Stromal cell of bone marrow (primary cell): ENCODE results near the gene VWA5B2.

ENCODE experiments used
- DNase-seq: peaks from one replicate; pipeline ENCODE4 v3.0.0-alpha.2; 2012; ENCODE audit warnings: low read depth

Gene VWA5B2

DNA sequence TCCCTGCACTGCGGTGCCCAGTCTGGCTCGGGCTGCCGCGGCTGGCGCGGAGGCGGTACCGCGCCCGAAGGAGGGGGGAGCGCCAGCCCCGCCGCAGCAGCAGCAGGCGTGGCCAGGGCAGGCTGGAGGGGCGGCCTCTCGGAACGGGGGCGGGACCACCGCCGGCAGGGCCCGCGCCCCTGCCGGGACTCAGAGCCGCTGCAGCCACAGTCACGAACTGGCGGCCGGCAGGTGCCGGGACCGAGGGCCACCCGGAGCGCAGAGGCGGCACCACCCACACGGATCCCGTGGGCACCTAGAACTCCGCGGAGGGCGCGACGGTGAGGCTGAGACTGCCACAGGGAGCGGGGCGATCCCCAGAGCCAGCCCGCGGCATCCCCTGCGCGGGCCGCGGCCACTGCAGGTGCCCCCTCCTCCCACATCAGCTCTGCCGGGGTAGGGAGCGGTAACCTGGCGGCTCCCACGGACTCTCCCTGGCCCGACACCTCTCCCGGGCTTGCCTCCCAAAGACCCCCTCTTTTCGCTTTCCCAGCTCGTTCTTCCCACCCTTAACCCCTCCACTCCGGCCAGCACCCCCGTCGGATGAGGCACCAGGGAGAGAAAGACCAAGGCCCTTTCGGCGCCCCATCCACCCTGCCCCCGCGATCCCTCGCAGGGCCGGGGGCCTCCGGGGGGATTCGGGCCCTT lies at the start of gene VWA5B2:
Gene VWA5B2 (plus strand): TSS at position 192 of the 687 bp plus-strand sequence. CDS start 944 bp downstream, outside the sequence.
- no peak for DNase-seq

DNA sequence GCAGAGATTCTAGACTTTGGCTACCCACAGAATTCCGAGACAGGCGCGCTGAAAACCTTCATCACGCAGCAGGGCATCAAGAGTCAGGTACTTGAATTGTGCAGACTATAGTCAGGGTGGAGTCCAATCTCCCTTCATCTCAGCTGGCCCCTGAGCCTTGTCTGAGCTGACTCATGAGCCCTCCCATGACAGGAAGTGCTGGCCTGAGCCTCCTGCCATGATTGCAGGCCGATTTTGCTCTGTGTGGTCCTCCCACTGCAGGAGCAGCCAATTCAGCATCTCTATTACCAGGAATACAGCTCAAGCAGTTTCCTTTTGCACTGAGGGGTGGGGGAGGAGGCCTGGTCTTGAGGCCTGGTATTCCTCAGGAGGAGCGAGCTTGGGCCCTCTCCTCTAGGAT lies 49.2 kb upstream of the VWA5B2 start:
- no peak for DNase-seq

DNA sequence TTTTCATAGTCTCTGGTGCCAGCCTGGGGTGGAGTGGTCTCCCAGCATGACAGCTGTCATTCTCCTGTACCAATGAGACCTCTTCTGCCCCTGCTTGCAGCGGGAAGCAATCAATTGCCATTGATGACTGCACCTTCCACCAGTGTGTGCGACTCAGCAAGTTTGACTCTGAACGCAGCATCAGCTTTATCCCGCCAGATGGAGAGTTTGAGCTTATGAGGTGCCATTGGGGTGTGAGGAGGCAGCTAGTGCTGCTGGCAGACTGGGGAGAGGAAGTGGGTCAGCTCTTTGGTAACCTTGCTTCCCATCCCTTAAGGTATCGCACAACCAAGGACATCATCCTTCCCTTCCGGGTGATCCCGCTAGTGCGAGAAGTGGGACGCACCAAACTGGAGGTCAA lies 47.8 kb upstream of the VWA5B2 start:
- no peak for DNase-seq

DNA sequence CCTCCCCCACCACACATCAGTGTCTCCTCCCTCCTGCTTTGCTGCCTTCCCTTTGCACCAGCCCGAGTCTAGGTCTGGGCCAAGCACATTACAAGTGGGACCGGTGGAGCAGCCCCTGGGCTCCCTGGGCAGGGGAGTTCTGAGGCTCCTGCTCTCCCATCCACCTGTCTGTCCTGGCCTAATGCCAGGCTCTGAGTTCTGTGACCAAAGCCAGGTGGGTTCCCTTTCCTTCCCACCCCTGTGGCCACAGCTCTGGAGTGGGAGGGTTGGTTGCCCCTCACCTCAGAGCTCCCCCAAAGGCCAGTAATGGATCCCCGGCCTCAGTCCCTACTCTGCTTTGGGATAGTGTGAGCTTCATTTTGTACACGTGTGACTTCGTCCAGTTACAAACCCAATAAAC lies 45.7 kb upstream of the VWA5B2 start:
- no peak for DNase-seq

DNA sequence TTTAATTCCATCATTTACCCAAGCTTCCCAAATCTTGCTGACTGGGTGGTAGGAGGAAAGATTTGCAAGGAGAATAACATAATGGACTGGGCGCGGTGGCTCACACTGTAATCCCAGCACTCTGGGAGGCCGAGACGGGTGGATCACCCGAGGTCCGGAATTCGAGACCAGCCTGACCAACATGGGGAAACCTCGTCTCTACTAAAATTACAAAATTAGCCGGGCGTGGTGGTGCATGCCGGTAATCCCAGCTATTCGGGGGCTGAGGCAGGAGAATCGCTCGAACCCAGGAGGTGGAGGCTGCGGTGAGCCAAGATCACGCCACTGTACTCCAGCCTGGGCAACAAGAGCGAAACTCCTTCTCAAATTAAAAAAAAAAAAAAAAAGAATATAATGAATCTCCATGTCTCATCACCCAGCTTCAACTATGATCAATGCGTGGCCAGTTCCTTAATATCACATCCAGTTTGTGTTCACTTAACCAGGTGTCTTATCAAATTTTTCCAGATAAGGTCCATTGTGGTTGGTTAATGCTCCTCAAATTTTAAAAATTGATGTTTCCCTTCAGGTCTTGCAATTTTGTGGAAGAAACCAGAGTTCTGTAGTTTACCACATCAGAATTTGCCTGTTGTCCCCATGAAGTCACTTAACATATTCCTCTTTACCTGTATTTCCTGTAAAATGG lies 44.7 kb upstream of the VWA5B2 start:
- DNase-seq = no peak

DNA sequence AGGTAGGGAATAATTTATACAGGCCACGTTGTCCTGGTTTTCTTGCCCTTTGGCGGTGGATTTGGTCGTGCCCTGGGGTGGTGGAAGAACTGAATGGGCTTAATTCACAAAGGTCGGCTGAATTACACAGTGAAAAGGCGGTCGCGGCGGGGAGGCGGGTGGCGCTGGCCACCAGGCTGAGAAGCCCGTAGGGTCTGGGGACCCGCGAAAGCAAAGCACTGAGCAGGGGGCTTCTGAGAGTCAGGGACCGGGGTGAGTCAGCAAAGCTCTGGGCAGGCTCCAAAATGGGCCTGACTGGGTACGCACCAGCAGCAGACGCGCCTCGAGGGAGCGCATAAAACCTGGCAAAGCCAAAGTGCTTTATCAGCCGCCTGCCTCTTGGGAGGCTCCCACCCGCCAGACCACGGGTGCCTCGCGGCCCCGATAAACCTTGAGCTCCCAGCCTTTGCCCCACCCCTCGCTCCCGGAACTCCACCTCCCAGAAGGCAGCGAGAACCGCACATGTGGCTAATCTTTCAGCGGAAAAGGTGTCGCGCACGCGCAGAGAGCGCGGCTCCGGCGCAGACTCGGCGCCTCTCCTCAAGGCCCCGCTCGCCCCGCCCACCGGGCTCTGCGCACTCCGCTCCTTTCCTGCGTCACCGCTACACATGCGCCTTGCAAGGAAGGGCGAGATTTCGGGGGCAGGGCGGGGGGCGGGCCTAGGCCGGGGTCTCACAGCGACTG lies 43.8 kb upstream of the VWA5B2 start:
- peak; percentile 96 for DNase-seq

DNA sequence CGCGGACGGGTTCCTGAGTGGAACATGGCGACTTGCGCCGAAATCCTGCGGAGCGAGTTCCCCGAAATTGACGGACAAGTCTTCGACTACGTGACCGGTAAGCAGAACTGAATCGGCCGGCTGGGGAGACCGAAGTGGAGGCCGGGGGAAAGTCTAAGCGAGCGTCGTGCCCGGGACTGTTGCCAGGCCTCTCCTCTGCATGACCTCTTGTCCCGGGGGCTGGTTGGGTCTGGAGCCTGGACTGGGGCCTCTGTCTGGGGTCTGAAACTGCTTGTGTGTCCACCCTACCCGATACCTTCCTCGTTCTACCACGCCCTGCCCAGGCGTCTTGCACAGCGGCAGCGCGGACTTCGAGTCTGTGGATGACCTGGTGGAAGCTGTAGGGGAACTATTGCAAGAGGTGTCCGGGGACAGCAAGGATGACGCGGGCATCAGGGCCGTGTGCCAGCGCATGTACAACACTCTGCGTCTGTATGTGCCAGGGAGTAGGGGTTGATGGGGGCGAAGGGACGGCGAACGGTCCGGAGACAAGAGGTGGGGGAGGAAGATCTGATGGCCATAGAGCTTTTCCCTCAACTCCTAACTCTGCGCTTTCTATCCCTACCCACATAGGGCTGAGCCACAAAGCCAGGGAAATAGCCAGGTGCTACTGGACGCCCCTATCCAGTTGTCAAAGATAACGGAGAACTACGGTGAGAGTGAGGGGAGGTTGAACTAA lies 43.0 kb upstream of the VWA5B2 start, which contains the start of gene ABCF3:
Gene ABCF3 (plus strand): TSS at position 16 of the 718 bp plus-strand sequence. CDS start 9 bp downstream, at position 25.
- no peak for DNase-seq

DNA sequence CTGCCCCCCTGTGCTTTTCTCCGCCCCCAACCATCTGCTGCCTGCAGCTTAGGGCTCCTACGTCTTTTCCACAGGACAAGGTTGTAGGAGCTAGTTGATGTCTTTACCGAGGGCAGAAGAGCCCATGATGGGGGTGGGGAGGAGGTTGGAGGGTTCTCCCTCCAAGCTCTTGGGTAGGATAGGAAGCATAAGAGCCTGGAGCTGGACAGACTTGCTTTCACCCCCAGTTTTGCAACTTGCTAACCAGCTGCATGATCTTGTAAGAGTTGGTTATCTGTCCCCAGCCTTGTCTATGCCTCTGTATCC lies 42.5 kb upstream of the VWA5B2 start:
- no peak for DNase-seq

DNA sequence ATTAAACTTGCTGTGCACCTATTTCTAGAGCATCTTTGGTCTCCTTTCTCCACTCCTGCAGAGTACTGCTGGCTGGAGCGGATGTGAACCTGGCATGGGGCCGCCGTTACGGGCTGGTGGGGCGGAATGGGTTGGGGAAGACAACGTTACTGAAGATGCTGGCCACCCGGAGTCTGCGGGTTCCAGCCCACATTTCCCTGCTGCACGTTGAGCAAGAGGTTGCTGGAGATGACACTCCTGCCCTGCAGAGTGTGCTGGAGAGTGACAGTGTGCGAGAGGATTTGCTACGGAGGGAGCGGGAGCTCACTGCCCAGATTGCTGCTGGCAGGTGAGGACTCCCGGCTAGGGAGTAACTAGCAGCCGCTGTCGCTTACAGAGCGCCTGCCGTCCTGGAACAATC lies 41.3 kb upstream of the VWA5B2 start:
- no peak for DNase-seq

DNA sequence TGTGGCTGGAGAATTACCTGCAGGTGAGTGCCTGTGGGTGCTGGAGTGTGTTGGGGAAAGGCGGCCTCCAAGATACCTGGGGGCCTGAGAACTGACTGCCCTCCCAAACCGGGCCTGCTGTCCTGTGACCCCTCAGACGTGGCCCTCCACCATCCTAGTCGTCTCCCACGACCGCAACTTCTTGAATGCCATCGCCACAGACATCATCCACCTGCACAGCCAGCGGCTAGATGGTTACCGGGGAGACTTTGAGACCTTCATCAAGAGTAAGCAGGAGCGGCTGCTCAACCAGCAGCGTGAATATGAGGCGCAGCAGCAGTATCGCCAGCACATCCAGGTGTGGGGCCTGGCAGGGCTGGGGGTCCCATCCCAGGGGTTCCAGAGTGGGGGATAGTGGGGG lies 40.0 kb upstream of the VWA5B2 start:
- no peak for DNase-seq

DNA sequence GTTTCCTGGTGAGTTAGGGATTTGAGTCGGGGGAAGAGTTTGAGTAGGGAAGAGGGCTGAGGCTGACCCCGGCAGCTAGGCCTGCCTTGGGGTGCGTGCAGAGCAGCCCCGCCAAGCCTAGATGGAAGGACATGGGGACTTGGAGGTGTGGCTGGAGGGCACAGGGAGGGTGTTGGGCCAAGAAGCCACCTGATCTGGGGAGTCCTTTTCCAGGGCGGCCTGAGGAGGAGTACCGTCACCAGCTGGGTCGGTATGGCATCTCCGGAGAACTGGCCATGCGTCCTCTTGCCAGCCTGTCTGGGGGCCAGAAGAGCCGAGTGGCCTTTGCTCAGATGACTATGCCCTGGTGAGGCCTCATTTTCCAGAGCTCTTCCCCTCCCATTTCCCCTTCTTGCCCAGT lies 36.5 kb upstream of the VWA5B2 start:
- DNase-seq = no peak

DNA sequence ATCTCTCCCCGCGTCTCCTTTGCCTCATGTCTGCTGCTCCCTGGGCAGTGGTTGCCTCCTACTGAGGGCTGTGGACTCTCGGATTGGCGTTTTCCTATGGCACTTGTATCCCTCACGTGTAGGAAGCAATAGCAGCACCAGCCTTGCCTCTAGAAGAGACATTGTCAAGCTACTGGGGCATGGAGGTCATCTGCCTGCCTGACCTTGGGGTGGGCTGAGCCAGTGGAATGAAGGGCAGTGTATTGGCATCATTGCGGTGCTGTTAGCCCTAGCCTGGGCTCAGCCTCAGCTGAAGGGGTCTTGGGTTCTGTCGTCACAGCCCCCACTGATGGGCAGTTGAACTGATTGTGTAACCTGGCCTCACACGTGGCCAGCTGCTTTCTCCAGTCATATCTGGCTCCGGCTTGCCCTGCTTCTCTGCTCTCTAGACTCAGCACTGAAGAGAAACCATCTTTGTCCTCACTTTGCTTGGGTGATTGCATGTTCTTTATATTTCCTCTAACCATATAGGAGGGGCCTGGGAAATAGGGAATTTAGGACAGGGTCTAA lies 35.3 kb upstream of the VWA5B2 start:
- DNase-seq = no peak

DNA sequence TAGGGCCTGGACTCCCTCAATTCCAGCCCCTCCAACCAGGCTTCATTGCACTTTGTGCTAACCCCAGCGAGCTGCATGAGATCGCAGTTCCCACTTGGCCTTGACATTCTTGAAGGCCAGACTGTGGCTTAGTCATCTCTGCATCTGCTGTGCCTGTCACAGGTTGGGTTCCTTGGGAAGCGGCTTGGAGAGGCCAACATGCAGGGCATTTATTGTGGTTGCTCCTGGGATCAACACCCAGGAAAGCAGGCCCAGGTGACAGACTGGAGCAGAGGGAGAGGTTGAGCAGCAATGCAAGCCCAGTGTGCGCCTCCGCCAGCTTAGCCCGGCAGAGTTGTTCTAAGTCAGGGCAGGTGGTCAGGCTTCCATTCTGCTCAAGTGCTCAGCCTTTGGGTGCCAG lies 32.8 kb upstream of the VWA5B2 start:
- no peak for DNase-seq

DNA sequence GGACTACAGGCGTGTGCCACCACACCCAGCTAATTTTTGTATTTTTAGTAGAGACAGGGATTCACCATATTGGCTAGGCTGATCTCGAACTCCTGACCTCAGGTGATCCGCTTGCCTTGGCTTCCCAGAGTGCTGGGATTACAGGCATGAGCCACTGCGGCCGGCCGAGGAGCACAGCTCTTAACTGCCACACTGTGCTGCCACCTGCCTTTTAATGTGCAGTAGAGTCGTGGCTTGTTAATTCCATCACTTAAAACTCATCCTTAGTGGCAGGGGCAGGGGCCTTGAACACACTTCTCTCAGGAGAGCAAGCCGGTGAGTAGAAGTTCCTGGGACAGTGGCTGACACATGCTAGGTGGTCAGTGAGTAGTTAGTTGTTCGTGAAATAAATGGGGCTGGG lies 30.9 kb upstream of the VWA5B2 start:
- DNase-seq = no peak

DNA sequence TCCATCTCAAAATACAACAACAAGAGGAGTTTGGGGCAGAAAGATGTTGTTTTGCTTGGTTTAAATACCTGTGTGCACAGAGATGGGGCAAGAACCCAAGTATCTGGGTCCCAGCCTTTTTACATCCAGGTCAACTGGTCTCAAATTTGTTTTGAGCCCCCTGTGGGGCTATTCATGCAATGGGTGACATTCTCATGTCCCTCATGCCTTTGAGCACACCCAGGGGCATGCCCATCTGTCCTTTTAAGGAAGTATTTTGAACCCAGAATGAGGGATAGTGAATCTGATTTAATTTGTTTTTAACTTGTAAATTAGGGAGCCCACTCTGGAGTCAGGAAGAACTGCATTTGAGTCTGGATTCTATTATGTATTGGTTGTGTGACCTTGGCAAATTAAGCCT lies 28.6 kb upstream of the VWA5B2 start:
- DNase-seq = no peak

DNA sequence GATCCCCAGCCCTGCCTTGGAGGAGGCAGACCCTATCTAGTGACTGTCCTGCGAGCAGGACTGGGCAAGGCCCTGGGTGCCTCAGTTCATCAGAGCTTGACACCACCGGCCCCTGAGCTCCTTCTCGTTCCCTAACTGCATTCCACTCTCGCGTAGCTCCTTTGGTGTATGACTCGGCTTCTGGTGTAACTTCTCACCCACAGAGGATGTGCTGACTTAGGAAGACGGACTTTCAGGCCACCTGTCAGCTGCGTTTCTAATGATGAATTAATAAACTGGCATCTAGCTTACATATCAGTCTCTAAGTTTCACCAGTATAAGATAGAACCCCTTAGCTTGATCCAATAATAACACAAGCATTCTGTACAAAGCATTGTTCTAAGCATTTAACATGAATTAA lies 25.9 kb upstream of the VWA5B2 start:
- no peak for DNase-seq

DNA sequence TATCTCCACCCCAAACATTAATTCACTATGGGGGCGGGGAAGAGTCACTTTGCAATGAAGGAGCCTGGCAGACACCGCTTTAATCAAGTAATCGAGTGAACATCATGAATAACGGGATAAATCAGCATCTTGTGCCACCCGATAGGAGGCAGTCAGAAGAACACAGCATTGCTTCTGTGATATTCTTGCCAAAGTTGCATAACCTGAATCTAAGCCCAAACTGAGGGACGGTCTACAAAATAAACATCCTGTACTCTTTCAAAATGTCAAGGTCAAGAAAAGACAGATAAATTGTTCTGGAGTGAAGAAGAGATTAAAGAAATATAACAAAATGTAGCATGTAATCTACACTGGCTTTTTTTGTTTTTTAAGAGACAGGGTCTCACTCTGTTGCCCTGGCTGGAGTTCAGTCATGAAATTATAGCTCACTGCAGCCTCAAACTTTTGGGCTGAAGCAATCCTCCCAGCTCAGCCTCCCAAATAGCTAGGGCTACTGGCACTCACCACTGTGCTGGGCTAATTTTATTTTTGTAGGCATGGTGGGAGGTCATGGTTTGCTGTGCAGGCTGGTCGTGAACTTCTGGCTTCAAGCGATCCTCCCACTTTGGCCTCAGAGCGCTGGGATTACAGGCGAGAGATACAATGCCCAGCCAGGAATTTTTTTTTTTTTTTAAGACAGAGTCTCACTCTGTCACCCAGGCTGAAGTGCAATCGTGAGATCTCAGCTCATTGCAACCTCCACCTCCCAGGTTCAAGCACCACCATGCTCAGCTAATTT lies 20.1 kb upstream of the VWA5B2 start:
- no peak for DNase-seq

DNA sequence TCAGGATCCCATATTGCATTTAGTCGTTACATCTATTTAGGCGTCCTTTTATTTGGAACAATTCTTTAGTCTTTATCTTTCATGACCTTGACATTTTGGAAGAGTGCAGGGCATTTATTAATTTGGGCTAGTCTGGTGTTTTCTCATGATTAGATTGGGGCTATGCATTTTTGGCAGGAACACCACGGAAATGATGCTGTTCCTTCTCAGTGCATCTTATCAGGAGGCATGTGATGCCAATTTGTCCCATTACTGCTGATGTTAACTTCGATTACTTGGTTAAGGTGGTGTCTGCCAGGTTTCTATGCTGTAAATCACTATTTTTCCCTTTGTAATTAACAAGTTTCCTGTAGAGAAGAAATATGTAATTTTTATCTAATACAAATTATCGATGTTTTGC lies 18.1 kb upstream of the VWA5B2 start:
- DNase-seq = no peak

DNA sequence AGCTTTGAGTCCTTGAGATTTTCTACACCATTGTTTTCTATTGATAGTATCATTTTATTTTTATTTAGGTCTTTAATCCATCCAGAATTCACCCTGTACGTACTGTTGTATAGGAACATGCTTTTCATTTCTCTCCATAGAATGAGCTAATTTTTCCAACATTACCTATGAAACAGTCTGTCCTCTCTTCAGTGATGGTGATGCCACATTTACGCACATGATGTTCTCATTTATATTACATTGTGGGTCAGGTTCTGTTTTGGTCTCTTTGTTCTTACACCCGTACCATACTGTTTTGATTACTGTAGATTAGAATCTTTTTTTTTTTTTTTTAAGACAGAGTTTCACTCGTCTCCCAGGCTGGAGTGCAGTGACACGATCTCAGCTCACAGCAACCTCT lies 17.7 kb upstream of the VWA5B2 start:
- no peak for DNase-seq

DNA sequence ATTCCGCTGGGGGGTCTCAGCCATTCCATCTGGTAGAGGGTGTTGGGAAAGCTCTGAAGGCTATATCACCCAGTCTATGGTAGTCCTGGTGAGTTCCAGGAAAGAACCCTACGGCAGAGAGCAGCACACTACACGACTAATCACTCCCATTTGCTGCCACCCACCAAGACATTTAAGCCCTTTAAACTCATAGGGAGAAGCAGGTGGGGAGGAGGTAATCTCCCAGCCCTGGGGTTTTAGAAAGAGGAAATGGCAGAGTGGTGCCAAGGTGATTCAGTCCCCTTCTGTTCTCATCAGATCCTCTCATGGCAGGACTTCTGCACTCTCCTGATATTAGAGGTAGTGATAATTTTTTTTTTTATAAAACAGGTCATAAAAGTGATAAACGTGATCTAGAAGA lies 10.6 kb upstream of the VWA5B2 start:
- DNase-seq = no peak

DNA sequence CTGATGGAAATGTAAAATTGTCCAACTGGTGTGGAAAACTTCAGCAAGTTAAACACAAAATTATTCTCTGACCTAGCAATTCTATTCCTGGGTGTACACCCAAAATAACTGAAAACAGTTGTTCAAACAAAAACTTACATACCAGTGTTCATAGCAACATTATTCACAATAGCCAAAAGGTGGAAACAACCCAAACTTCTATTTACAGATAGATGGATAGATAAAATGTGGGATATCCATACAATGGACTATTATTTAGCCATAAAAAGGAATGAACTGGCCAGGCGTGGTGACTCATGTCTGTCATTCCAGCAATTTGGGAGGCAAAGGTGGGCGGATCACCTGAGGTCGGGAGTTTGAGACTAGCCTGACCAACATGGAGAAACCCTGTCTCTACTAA lies 6.9 kb upstream of the VWA5B2 start:
- no peak for DNase-seq

DNA sequence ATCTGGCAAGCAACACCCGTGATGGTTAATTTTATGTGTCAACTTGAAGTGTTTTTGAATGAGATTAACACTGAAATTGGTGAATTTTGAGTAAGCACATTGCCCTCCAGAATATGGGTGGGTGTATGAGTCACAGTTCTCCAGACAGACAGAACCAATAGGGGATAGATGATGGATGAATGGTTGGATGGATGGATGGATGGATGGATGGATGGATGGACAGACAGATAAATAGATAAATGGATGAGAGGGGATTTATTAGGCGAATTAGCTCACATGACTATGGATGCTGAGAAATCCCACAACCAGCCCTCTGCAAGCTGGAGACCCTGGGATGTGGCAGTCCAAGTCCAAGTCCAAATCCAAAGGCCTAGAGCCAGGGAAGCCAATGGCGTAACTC lies 5.4 kb upstream of the VWA5B2 start:
- DNase-seq = no peak
